ENCODE results near the gene ZNF565.
"Not testable (repeated sequence)": the region's sequence is repeated elsewhere in the genome, so short reads cannot be mapped to it uniquely, and the experiment has no call there.

ZNF565 gene

DNA sequence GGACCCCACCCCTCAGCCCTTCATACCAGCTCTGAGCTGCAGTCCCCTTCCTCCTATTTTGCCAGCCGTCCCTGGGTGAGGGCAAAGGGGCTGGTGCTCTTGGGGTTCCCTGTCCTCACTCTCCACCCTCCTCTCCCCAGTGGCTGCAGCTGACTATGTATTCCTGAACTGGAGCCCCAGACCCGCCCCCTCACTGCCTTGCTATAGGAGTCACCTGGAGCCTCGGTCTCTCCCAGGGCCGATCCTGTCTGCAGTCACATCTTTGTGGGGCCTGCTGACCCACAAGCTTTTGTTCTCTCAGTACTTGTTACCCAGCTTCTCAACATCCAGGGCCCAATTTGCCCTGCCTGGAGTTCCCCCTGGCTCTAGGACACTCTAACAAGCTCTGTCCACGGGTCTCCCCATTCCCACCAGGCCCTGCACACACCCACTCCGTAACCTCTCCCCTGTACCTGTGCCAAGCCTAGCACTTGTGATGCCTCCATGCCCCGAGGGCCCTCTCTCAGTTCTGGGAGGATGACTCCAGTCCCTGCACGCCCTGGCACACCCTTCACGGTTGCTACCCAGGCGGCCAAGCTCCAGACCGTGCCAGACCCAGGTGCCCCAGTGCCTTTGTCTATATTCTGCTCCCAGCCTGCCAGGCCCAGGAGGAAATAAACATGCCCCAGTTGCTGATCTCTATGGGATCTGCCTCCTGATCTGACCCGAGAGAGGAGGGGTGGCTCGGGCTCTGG, 64.6 kb downstream of the ZNF565 start:
- DNase-seq (ENCODE audit: low spot score), result no peak

DNA sequence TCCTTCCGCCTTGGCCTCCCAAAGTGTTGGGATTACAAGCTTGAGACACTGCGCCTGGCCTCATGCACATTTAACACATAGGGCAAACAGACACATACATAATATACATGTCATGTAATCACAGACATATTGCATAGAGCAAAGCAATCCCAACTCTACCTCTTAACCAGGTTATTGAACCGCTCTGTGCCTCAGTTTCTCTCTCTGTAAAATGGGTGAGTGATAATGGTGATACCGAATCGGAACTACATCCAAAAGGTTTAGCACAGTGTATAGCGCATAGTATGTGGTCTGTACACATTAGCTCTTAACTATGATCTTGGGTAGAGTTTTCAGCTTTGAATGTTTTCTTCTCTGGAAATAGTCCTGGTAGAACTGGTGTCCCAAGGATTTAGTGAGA, 69.8 kb downstream of the ZNF565 start:
- no peak for DNase-seq (ENCODE audit: low spot score)

DNA sequence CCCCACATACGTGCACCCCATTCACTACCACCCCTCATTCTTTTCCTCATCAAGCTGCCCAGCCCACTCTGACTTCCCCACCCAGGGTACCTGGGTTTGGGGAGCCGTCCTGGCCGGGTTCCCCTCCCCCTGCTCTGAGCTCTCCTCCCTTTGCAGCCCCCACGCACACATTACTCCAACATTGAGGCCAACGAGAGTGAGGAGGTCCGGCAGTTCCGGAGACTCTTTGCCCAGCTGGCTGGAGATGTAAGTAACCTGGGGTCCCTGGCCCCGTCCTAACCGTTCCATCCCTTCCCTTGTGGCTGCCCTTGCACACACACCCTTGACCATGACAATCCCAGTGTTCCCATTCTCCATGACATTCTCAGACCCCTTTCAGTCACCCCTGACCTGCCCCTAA, 72.0 kb downstream of the ZNF565 start:
- DNase-seq (ENCODE audit: low spot score), result no peak

GRCh38 chr19:36142046-36142445, 72.4 kb downstream of the ZNF565 start:
- no peak for DNase-seq (ENCODE audit: low spot score)

- DNase-seq (ENCODE audit: low spot score), result peak; percentile 94
Observed at GRCh38 chr19:36141039-36141927, 73.2 kb downstream of the ZNF565 start.

- peak; percentile 80 for DNase-seq (ENCODE audit: low spot score)
Observed at GRCh38 chr19:36140304-36141038, 74.0 kb downstream of the ZNF565 start.

- peak; percentile 99 for DNase-seq (ENCODE audit: low spot score)
Observed at GRCh38 chr19:36139473-36140303, 74.8 kb downstream of the ZNF565 start, which contains the start of gene CAPNS1. CAPNS1 (plus strand) TSS chr19:36140066; CDS start chr19:36141012, 946 bp downstream.

- no peak for DNase-seq (ENCODE audit: low spot score)
Observed at GRCh38 chr19:36139120-36139472, 75.4 kb downstream of the ZNF565 start.

DNA sequence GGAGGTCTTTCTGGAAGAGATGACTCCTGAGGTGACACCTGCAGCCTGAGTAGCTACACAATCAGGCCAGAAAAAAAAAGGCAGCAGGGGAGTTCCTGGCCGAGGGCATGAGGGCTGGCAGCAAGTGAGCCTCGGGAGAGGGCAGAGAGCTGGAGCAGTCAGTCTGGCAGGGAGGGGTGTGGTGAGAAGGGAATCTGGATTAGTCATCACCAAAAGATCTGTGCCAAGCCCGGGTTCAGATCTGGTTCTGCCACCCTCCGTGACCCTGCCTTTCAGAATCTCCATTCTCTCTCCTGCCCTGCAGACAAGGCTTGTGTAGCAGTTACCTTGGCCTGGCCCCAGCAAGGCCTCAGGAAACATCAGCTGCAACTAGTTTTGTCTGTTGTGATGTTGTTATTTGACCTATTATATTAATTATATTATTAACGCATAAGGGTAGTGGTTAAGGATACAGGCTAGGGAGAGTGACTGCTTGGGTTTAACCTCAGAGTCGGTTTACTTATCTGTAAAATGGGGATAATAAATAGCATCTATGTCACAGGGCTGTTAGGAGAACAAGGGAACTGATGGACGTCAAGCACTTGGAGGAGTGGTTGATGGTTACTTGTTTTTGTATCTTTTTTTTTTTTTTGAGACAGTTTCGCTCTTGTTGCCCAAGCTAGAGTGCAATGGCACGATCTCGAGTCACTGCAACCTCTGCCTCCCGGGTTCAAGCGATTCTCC, 77.3 kb downstream of the ZNF565 start:
- DNase-seq (ENCODE audit: low spot score), result no peak

GRCh38 chr19:36134867-36135266, 79.6 kb downstream of the ZNF565 start:
- DNase-seq (ENCODE audit: low spot score), result not testable (repeated sequence)
